H9 (cell line): Measurements from ENCODE around the gene C11orf21. TPM values are rescaled to one million over a fixed set of nuclear protein-coding genes. Genes with fewer than 3 reads are reported as not detected.
"Not testable (repeated sequence)": the region's sequence is repeated elsewhere in the genome, so short reads cannot be mapped to it uniquely, and the experiment has no call there.

Experiments
- DNase-seq: peaks from one replicate; pipeline ENCODE4 v3.0.0-alpha.2; 2017
- H2AFZ ChIP-seq: one replicate; pipeline ENCODE4 v1.6.1; 2013; ENCODE audit warnings: mild to moderate bottlenecking, low read length, control low read depth, moderate library complexity
- H2AK5ac ChIP-seq: 2 replicates; pipeline ENCODE4 v1.6.1; 2013; ENCODE audit warnings: low read length, control low read depth, mixed read lengths; ENCODE audit not compliant: insufficient read length
- H2BK120ac ChIP-seq: one replicate; pipeline ENCODE4 v1.6.1; 2013; ENCODE audit warnings: low read depth, mild to moderate bottlenecking, low read length, control low read depth, inconsistent platforms; ENCODE audit not compliant: poor library complexity, severe bottlenecking
- H2BK12ac ChIP-seq: 2 replicates; pipeline ENCODE4 v1.6.1; 2013; ENCODE audit warnings: low read length, control low read depth, mixed read lengths, low read depth; ENCODE audit not compliant: insufficient read length
- H2BK15ac ChIP-seq: 2 replicates; pipeline ENCODE4 v1.6.1; 2013; ENCODE audit warnings: low read depth, low read length, control low read depth
- H2BK20ac ChIP-seq: one replicate; pipeline ENCODE4 v1.6.1; 2013; ENCODE audit warnings: low read depth, mild to moderate bottlenecking, low read length, control low read depth, inconsistent platforms; ENCODE audit not compliant: poor library complexity, severe bottlenecking
- H2BK5ac ChIP-seq: 2 replicates; pipeline ENCODE4 v1.6.1; 2013; ENCODE audit warnings: low read length, control low read depth, mixed read lengths; ENCODE audit not compliant: insufficient read length
- H3K14ac ChIP-seq: 2 replicates; pipeline ENCODE4 v1.6.1; 2013; ENCODE audit warnings: low read length, control low read depth; ENCODE audit not compliant: insufficient read depth
- H3K18ac ChIP-seq: 2 replicates; pipeline ENCODE4 v1.6.1; 2013; ENCODE audit warnings: low read depth, mild to moderate bottlenecking, mixed read lengths, low read length, control low read depth; ENCODE audit not compliant: insufficient read length
- H3K23ac ChIP-seq: 2 replicates; pipeline ENCODE4 v1.6.1; 2013; ENCODE audit warnings: low read length, control low read depth, mixed read lengths, low read depth; ENCODE audit not compliant: insufficient read length
- H3K23me2 ChIP-seq: 2 replicates; pipeline ENCODE4 v1.6.1; 2013; ENCODE audit warnings: low read depth, mild to moderate bottlenecking, mixed read lengths, low read length, control low read depth; ENCODE audit not compliant: insufficient read length, poor library complexity, severe bottlenecking
- H3K27ac ChIP-seq: 2 replicates; pipeline ENCODE4 v1.5.1; 2013; ENCODE audit warnings: low read length, control low read depth, mixed read lengths, low read depth; ENCODE audit not compliant: insufficient read length
- H3K27me3 ChIP-seq: 2 replicates; pipeline ENCODE4 v1.6.1; 2013; ENCODE audit warnings: low read length, control low read depth, inconsistent platforms; ENCODE audit not compliant: insufficient read depth
- H3K4ac ChIP-seq: 2 replicates; pipeline ENCODE4 v1.6.1; 2013; ENCODE audit warnings: low read depth, mild to moderate bottlenecking, control low read depth, inconsistent platforms, low read length, moderate library complexity
- H3K4me1 ChIP-seq: 2 replicates; pipeline ENCODE4 v1.6.1; 2013; ENCODE audit warnings: low read length, control low read depth, inconsistent platforms; ENCODE audit not compliant: insufficient read depth
- H3K4me2 ChIP-seq: 2 replicates; pipeline ENCODE4 v1.6.1; 2013; ENCODE audit warnings: low read length, control low read depth, mixed read lengths; ENCODE audit not compliant: insufficient read length, insufficient read depth
- H3K56ac ChIP-seq: 2 replicates; pipeline ENCODE4 v1.6.1; 2013; ENCODE audit warnings: low read depth, mild to moderate bottlenecking, mixed read lengths, low read length, control low read depth; ENCODE audit not compliant: insufficient read length
- H3K79me1 ChIP-seq: 2 replicates; pipeline ENCODE4 v1.6.1; 2013; ENCODE audit warnings: low read depth, mild to moderate bottlenecking, moderate library complexity, low read length, control low read depth, inconsistent platforms; ENCODE audit not compliant: insufficient read depth, poor library complexity, severe bottlenecking
- H3K79me2 ChIP-seq: 2 replicates; pipeline ENCODE4 v1.6.1; 2013; ENCODE audit warnings: low read length, control low read depth, inconsistent platforms; ENCODE audit not compliant: insufficient read depth
- H3K9ac ChIP-seq: 2 replicates; pipeline ENCODE4 v1.6.1; 2013; ENCODE audit warnings: low read length, control low read depth, mixed read lengths; ENCODE audit not compliant: insufficient read length; ENCODE audit errors: extremely low read depth
- H3K9me3 ChIP-seq: one replicate; pipeline ENCODE4 v1.6.1; 2013; ENCODE audit warnings: low read depth, low read length, inconsistent platforms; ENCODE audit not compliant: control insufficient read depth
- H3T11ph ChIP-seq: one replicate; pipeline ENCODE4 v1.6.1; 2013; ENCODE audit warnings: mild to moderate bottlenecking, low read length, control low read depth, inconsistent platforms
- H4K20me1 ChIP-seq: one replicate; pipeline ENCODE4 v1.6.1; 2013; ENCODE audit not compliant: control insufficient read depth, insufficient read length, insufficient read depth
- H4K5ac ChIP-seq: 2 replicates; pipeline ENCODE4 v1.6.1; 2013; ENCODE audit warnings: low read depth, mild to moderate bottlenecking, mixed read lengths, low read length, control low read depth; ENCODE audit not compliant: insufficient read length
- H4K8ac ChIP-seq: replicated peaks from 2 replicates; pipeline ENCODE4 v1.6.1; 2013; ENCODE audit warnings: low read length, control low read depth, mixed read lengths, low read depth; ENCODE audit not compliant: insufficient read length
- H4K91ac ChIP-seq: 2 replicates; pipeline ENCODE4 v1.6.1; 2013; ENCODE audit warnings: low read depth, mild to moderate bottlenecking, moderate library complexity, mixed read lengths, low read length, control low read depth; ENCODE audit not compliant: insufficient read length
- H3K27ac Mint-ChIP-seq, 3 experiments: 2 replicates in 2 of 3; 3 replicates in 1 of 3; pipeline ENCODE4 v1.8.0; 2020 to 2021; ENCODE audit warnings: mixed read lengths in 3 of 3, mild to moderate bottlenecking in 1 of 3, moderate library complexity in 1 of 3
- H3K27me3 Mint-ChIP-seq: 2 replicates; pipeline ENCODE4 v1.8.0; 2021; ENCODE audit warnings: low read depth, mild to moderate bottlenecking, moderate library complexity, mixed read lengths
- H3K36me3 Mint-ChIP-seq, 3 experiments: 2 replicates in 2 of 3; 3 replicates in 1 of 3; pipeline ENCODE4 v1.8.0; 2020 to 2021; ENCODE audit warnings: low read depth in 3 of 3, mixed read lengths in 3 of 3; ENCODE audit not compliant: insufficient read depth in 1 of 3
- H3K4me1 Mint-ChIP-seq, 2 experiments: 2 replicates each; pipeline ENCODE4 v1.8.0; 2020; ENCODE audit warnings: mixed read lengths in 2 of 2
- H3K4me3 Mint-ChIP-seq, 2 experiments: 2 replicates in 1 of 2; 3 replicates in 1 of 2; pipeline ENCODE4 v1.8.0; 2020 to 2021; ENCODE audit warnings: mild to moderate bottlenecking in 2 of 2, mixed read lengths in 2 of 2, moderate library complexity in 1 of 2
- H3K9me3 Mint-ChIP-seq, 2 experiments: 2 replicates in 1 of 2; 3 replicates in 1 of 2; pipeline ENCODE4 v1.8.0; 2020; ENCODE audit warnings: mild to moderate bottlenecking in 2 of 2, mixed read lengths in 2 of 2, moderate library complexity in 1 of 2
- CTCF ChIP-seq: fragments of 200-600 bp; sonication (generic); conservative IDR thresholded peaks from 3 replicates; pipeline ENCODE4 v1.8.0; 2021; ENCODE audit warnings: antibody characterized with exemption, mild to moderate bottlenecking
- WGBS: extraction: QIAGEN DNeasy Blood & Tissue Kit; methylation state at CpG from one replicate; pipeline ENCODE4 v1.1.7; 2013; ENCODE audit warnings: missing lambda C conversion rate, low lambda C conversion rate, mixed read lengths; ENCODE audit not compliant: insufficient read length; ENCODE audit errors: extremely low coverage; 5-methylcytosine and 5-hydroxymethylcytosine counted together
- total RNA-seq: library from RNA; stranded (reverse); gene quantifications from 2 replicates; pipeline ENCODE4 v1.2.1, GENCODE V29; 2021

C11orf21 gene
- total RNA-seq, 1 experiment from 2014 or later: not detected

DNA sequence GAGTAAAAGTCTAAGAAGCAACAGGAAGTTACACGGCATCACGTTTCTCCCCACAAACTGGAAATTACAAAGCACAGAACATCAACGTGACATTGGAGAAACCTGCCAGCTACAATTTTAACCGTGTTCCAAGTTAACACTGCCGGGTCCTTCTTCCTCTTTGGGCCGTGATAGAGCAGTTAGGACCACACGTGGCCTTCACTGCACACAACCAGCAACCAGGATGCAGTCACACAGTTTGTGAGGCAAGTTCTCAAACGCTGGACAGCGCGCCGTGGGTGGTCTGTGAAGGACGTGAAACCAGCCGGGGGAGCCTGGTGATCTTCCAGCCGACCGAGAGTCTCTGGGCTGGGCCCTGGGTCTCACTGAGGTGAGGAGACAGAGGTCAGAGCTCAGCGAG is 14.6 kb downstream of the C11orf21 start:
- no peak overlapping the region for H3K4me3 Mint-ChIP-seq
- Histone ChIP-seq H3K9ac (no peak overlapping the region), H4K20me1 (no peaks in the 10 kb centered on the region), H3K23ac (no peak overlapping the region), H3K14ac (no peak overlapping the region), H2AFZ (no peak overlapping the region), H4K91ac (no peak overlapping the region), H3K27me3 (no peaks in the 10 kb centered on the region; the same call in 1 of the 2 replicates), H4K8ac (no peak overlapping the region), H2BK120ac (no peak overlapping the region), H2BK12ac (no peak overlapping the region), H3K23me2 (no peaks in the 10 kb centered on the region), H2AK5ac (no peak overlapping the region), H3K4me2 (no peak overlapping the region), H2BK15ac (no peak overlapping the region), H2BK20ac (no peak overlapping the region), H3K27ac (no peak overlapping the region), H3K79me1 (no peaks in the 10 kb centered on the region), H3K56ac (no peak overlapping the region), H3K9me3 (no peaks in the 10 kb centered on the region), H3K79me2 (no peaks in the 10 kb centered on the region), H3T11ph (no peak overlapping the region), H4K5ac (no peak overlapping the region), H3K4ac (no peak overlapping the region), H2BK5ac (no peak overlapping the region), H3K18ac (no peak overlapping the region), H3K4me1 (no peaks in the 10 kb centered on the region)
- peak; percentile 22 for DNase-seq
- TF ChIP-seq CTCF: no peak
- WGBS: no CpG with 5 or more reads among the region's 16 CpGs
- H3K4me1 Mint-ChIP-seq: peaks cover 0 to 10% of the 10 kb centered on the region in 2 experiments; a peak in 3 of 4 replicates
- no peak overlapping the region; a peak in 1 of 7 replicates for H3K27ac Mint-ChIP-seq
- no peaks in the 10 kb centered on the region for H3K36me3 Mint-ChIP-seq
- peaks cover 81% of the 10 kb centered on the region for H3K27me3 Mint-ChIP-seq
- H3K9me3 Mint-ChIP-seq: no peaks in the 10 kb centered on the region; a peak in 1 of 5 replicates

GRCh38 chr11:2286350-2286749 is 15.4 kb downstream of the C11orf21 start:
- not testable (repeated sequence) for H4K91ac ChIP-seq, H3K4me1 Mint-ChIP-seq, H3K27me3 ChIP-seq, H2BK5ac ChIP-seq, H4K5ac ChIP-seq, H3K27ac ChIP-seq, H3K14ac ChIP-seq, H2BK12ac ChIP-seq, H3K4me3 Mint-ChIP-seq, H3K4me1 ChIP-seq, H2BK20ac ChIP-seq, H3K9me3 Mint-ChIP-seq, H3K56ac ChIP-seq, DNase-seq, H3K79me2 ChIP-seq, H3K9ac ChIP-seq, H2BK120ac ChIP-seq, H3K18ac ChIP-seq, H3K36me3 Mint-ChIP-seq, H3K27ac Mint-ChIP-seq, H2AK5ac ChIP-seq, H3K79me1 ChIP-seq, H4K20me1 ChIP-seq, H3K23ac ChIP-seq, H3K9me3 ChIP-seq, H4K8ac ChIP-seq, H3K4me2 ChIP-seq, H3T11ph ChIP-seq, H2BK15ac ChIP-seq, H3K4ac ChIP-seq, H3K23me2 ChIP-seq, H2AFZ ChIP-seq
- WGBS: no CpG with 5 or more reads among the region's 13 CpGs
- peaks cover 88% of the 10 kb centered on the region for H3K27me3 Mint-ChIP-seq
